LHCN-M2 (cell line): ENCODE measurements around the gene IQGAP1. TPM values are rescaled to one million over a fixed set of nuclear protein-coding genes. Genes with fewer than 3 reads are reported as not detected.

Experiments
- DNase-seq: peaks from one replicate; pipeline ENCODE4 v3.0.0-alpha.2; 2012; ENCODE audit warnings: low read depth
- total RNA-seq: library from RNA; depleted of rRNA; stranded (reverse); fragments of >200 nt; gene quantifications from 2 replicates; pipeline ENCODE4 v1.2.3, GENCODE V29; 2014

IQGAP1 gene
- total RNA-seq, 1 experiment from 2014 or later = 217 TPM

GRCh38 chr15:90435652-90436337, 47.8 kb downstream of the IQGAP1 start:
- DNase-seq = no peak

- DNase-seq = no peak
These were observed 48.9 kb downstream of the IQGAP1 start for GRCh38 chr15:90436952-90437351.

- no peak for DNase-seq
These were observed 49.5 kb downstream of the IQGAP1 start for GRCh38 chr15:90437516-90437915.

- DNase-seq = no peak
These were observed 51.9 kb downstream of the IQGAP1 start for GRCh38 chr15:90439946-90440345.

GRCh38 chr15:90441027-90441426, 53.0 kb downstream of the IQGAP1 start:
- no peak for DNase-seq

GRCh38 chr15:90442423-90442822, 54.4 kb downstream of the IQGAP1 start:
- DNase-seq = no peak

- DNase-seq = peak; percentile 61
These were observed 61.2 kb downstream of the IQGAP1 start for GRCh38 chr15:90449206-90449735.

- DNase-seq = peak; percentile 92
These were observed 63.2 kb downstream of the IQGAP1 start for GRCh38 chr15:90451053-90451850.

- DNase-seq = no peak
These were observed 68.2 kb downstream of the IQGAP1 start for GRCh38 chr15:90456236-90456635.

- no peak for DNase-seq
These were observed 70.0 kb downstream of the IQGAP1 start for GRCh38 chr15:90458061-90458460.

GRCh38 chr15:90459368-90459767, 71.3 kb downstream of the IQGAP1 start:
- no peak for DNase-seq

- DNase-seq = no peak
These were observed 72.2 kb downstream of the IQGAP1 start for GRCh38 chr15:90460142-90460824.

GRCh38 chr15:90463381-90463780, 75.3 kb downstream of the IQGAP1 start:
- peak; percentile 92 for DNase-seq

- DNase-seq = peak; percentile 31
These were observed 77.3 kb downstream of the IQGAP1 start for GRCh38 chr15:90465140-90465929.

- DNase-seq = peak; percentile 36
These were observed 78.0 kb downstream of the IQGAP1 start for GRCh38 chr15:90465930-90466567.

- no peak for DNase-seq
These were observed 81.7 kb downstream of the IQGAP1 start for GRCh38 chr15:90469723-90470122.

GRCh38 chr15:90470453-90470852, 82.4 kb downstream of the IQGAP1 start:
- DNase-seq = no peak

GRCh38 chr15:90471126-90471525, 83.1 kb downstream of the IQGAP1 start:
- DNase-seq = no peak

GRCh38 chr15:90471769-90472168, 83.7 kb downstream of the IQGAP1 start:
- no peak for DNase-seq

- DNase-seq = no peak
These were observed 90.9 kb downstream of the IQGAP1 start for GRCh38 chr15:90478846-90479481.
